ENCODE measurements around the gene KYNU. TPM values are rescaled to one million over a fixed set of nuclear protein-coding genes. Genes with fewer than 3 reads are reported as not detected.
A peak's percentile ranks its signal among the peaks of the same experiment; 100 is the strongest.

KYNU gene
- polyA plus RNA-seq (2013), result 2.7 TPM

- Histone ChIP-seq H3K9me3 (ENCODE audit: control extremely low read depth in 1 of 5, control insufficient read depth in 4 of 5, insufficient read depth in 2 of 5, low read depth in 1 of 5, low read length in 4 of 5) (no peaks in the 10 kb centered on the region), H3K27ac (ENCODE audit: insufficient read depth in 1 of 2, low read depth in 1 of 2, low read length in 2 of 2, poor library complexity in 1 of 2, severe bottlenecking in 2 of 2) (peak within 1 kb of the TSS in 1 of 2 experiments; percentile 83), H3K4me1 (ENCODE audit: control extremely low read depth in 1 of 4, control insufficient read depth in 4 of 4, insufficient read depth in 4 of 4, low read length in 3 of 4) (no peaks in the 10 kb centered on the region), H3K27me3 (replicated peaks in 2 of 5; ENCODE audit: control insufficient read depth in 4 of 5, insufficient read depth in 5 of 5, low read length in 4 of 5) (no peaks in the 10 kb centered on the region), H3K36me3 (ENCODE audit: control insufficient read depth in 4 of 4, insufficient read depth in 4 of 4, low read length in 3 of 4) (no peaks in the 10 kb centered on the region), H3K4me3 (ENCODE audit: control insufficient read depth in 1 of 7, extremely low read depth in 1 of 7, insufficient read depth in 4 of 7, low read depth in 2 of 7, low read length in 6 of 7) (peak within 1 kb of the TSS in 3 of 7 experiments; percentile 6 to 28 (median 24))
- no CpG with 5 or more reads among the region's 2 CpGs for WGBS (ENCODE audit: insufficient coverage)
- peak in 2 of 3 donors; percentile 32 to 50 for DNase-seq
- ChIA-PET POLR2A (no interaction called here), CTCF (no interaction called here)
These were observed at the start of gene KYNU for GRCh38 chr2:142877216-142877838. Gene KYNU, plus strand, starts transcription at chr2:142877664. Its CDS starts 7,704 bp downstream, at chr2:142885368.

GRCh38 chr2:142834021-142834420 is 43.4 kb upstream of the KYNU start:
- ChIA-PET POLR2A (no interaction called here), CTCF (no interaction called here)
- no peak overlapping the region for H3K27ac ChIP-seq (ENCODE audit: insufficient read depth in 1 of 2, low read depth in 1 of 2, low read length in 2 of 2, poor library complexity in 1 of 2, severe bottlenecking in 2 of 2)
- no peak overlapping the region for H3K4me3 ChIP-seq (ENCODE audit: control insufficient read depth in 1 of 7, extremely low read depth in 1 of 7, insufficient read depth in 4 of 7, low read depth in 2 of 7, low read length in 6 of 7)
- peaks cover 0 to 4% (median 0%) of the 10 kb centered on the region in 4 experiments for H3K4me1 ChIP-seq (ENCODE audit: control extremely low read depth in 1 of 4, control insufficient read depth in 4 of 4, insufficient read depth in 4 of 4, low read length in 3 of 4)
- H3K27me3 ChIP-seq (replicated peaks in 2 of 5; ENCODE audit: control insufficient read depth in 4 of 5, insufficient read depth in 5 of 5, low read length in 4 of 5), result no peaks in the 10 kb centered on the region
- H3K9me3 ChIP-seq (ENCODE audit: control extremely low read depth in 1 of 5, control insufficient read depth in 4 of 5, insufficient read depth in 2 of 5, low read depth in 1 of 5, low read length in 4 of 5), result no peaks in the 10 kb centered on the region
- H3K36me3 ChIP-seq (ENCODE audit: control insufficient read depth in 4 of 4, insufficient read depth in 4 of 4, low read length in 3 of 4), result no peaks in the 10 kb centered on the region
- WGBS (ENCODE audit: insufficient coverage), result no CpG with 5 or more reads among the region's 1 CpG
- peak in 2 of 3 donors; percentile 16 to 44 for DNase-seq

- Histone ChIP-seq H3K4me3 (ENCODE audit: control insufficient read depth in 1 of 7, extremely low read depth in 1 of 7, insufficient read depth in 4 of 7, low read depth in 2 of 7, low read length in 6 of 7) (no peak overlapping the region), H3K36me3 (ENCODE audit: control insufficient read depth in 4 of 4, insufficient read depth in 4 of 4, low read length in 3 of 4) (no peaks in the 10 kb centered on the region), H3K4me1 (ENCODE audit: control extremely low read depth in 1 of 4, control insufficient read depth in 4 of 4, insufficient read depth in 4 of 4, low read length in 3 of 4) (peaks cover 0 to 4% (median 0%) of the 10 kb centered on the region in 4 experiments), H3K9me3 (ENCODE audit: control extremely low read depth in 1 of 5, control insufficient read depth in 4 of 5, insufficient read depth in 2 of 5, low read depth in 1 of 5, low read length in 4 of 5) (no peaks in the 10 kb centered on the region), H3K27ac (ENCODE audit: insufficient read depth in 1 of 2, low read depth in 1 of 2, low read length in 2 of 2, poor library complexity in 1 of 2, severe bottlenecking in 2 of 2) (no peak overlapping the region), H3K27me3 (replicated peaks in 2 of 5; ENCODE audit: control insufficient read depth in 4 of 5, insufficient read depth in 5 of 5, low read length in 4 of 5) (no peaks in the 10 kb centered on the region)
- ChIA-PET CTCF (no interaction called here), POLR2A (no interaction called here)
- DNase-seq, result no peak
These were observed 37.0 kb upstream of the KYNU start for GRCh38 chr2:142840436-142840835.

- DNase-seq, result peak in 1 of 3 donors; percentile 3
- WGBS (ENCODE audit: insufficient coverage), result no CpG with 5 or more reads among the region's 2 CpGs
These were observed 35.7 kb upstream of the KYNU start for GRCh38 chr2:142841788-142842187.

GRCh38 chr2:142842369-142842768 is 35.1 kb upstream of the KYNU start:
- ChIA-PET POLR2A (no interaction called here), CTCF (no interaction called here)
- no CpG with 5 or more reads among the region's 1 CpG for WGBS (ENCODE audit: insufficient coverage)
- no peak for DNase-seq
- no peaks in the 10 kb centered on the region for H3K9me3 ChIP-seq (ENCODE audit: control extremely low read depth in 1 of 5, control insufficient read depth in 4 of 5, insufficient read depth in 2 of 5, low read depth in 1 of 5, low read length in 4 of 5)
- H3K27ac ChIP-seq (ENCODE audit: insufficient read depth in 1 of 2, low read depth in 1 of 2, low read length in 2 of 2, poor library complexity in 1 of 2, severe bottlenecking in 2 of 2), result no peak overlapping the region
- peaks cover 0 to 4% (median 0%) of the 10 kb centered on the region in 4 experiments for H3K4me1 ChIP-seq (ENCODE audit: control extremely low read depth in 1 of 4, control insufficient read depth in 4 of 4, insufficient read depth in 4 of 4, low read length in 3 of 4)
- H3K4me3 ChIP-seq (ENCODE audit: control insufficient read depth in 1 of 7, extremely low read depth in 1 of 7, insufficient read depth in 4 of 7, low read depth in 2 of 7, low read length in 6 of 7), result no peak overlapping the region
- H3K27me3 ChIP-seq (replicated peaks in 2 of 5; ENCODE audit: control insufficient read depth in 4 of 5, insufficient read depth in 5 of 5, low read length in 4 of 5), result no peaks in the 10 kb centered on the region
- H3K36me3 ChIP-seq (ENCODE audit: control insufficient read depth in 4 of 4, insufficient read depth in 4 of 4, low read length in 3 of 4), result no peaks in the 10 kb centered on the region

More at GRCh38 chr2:142841788-142842187, 35.7 kb upstream of the KYNU start:
- POLR2A ChIA-PET, result no interaction called here
- CTCF ChIA-PET, result no interaction called here
- Histone ChIP-seq H3K9me3 (ENCODE audit: control extremely low read depth in 1 of 5, control insufficient read depth in 4 of 5, insufficient read depth in 2 of 5, low read depth in 1 of 5, low read length in 4 of 5) (no peaks in the 10 kb centered on the region), H3K4me1 (ENCODE audit: control extremely low read depth in 1 of 4, control insufficient read depth in 4 of 4, insufficient read depth in 4 of 4, low read length in 3 of 4) (peaks cover 0 to 4% (median 0%) of the 10 kb centered on the region in 4 experiments), H3K4me3 (ENCODE audit: control insufficient read depth in 1 of 7, extremely low read depth in 1 of 7, insufficient read depth in 4 of 7, low read depth in 2 of 7, low read length in 6 of 7) (no peak overlapping the region), H3K27ac (ENCODE audit: insufficient read depth in 1 of 2, low read depth in 1 of 2, low read length in 2 of 2, poor library complexity in 1 of 2, severe bottlenecking in 2 of 2) (no peak overlapping the region), H3K36me3 (ENCODE audit: control insufficient read depth in 4 of 4, insufficient read depth in 4 of 4, low read length in 3 of 4) (no peaks in the 10 kb centered on the region), H3K27me3 (replicated peaks in 2 of 5; ENCODE audit: control insufficient read depth in 4 of 5, insufficient read depth in 5 of 5, low read length in 4 of 5) (no peaks in the 10 kb centered on the region)

GRCh38 chr2:142843731-142844130 is 33.7 kb upstream of the KYNU start:
- no peak for DNase-seq
- peaks cover 0 to 4% (median 0%) of the 10 kb centered on the region in 4 experiments for H3K4me1 ChIP-seq (ENCODE audit: control extremely low read depth in 1 of 4, control insufficient read depth in 4 of 4, insufficient read depth in 4 of 4, low read length in 3 of 4)
- ChIA-PET POLR2A (no interaction called here), CTCF (no interaction called here)
- no peaks in the 10 kb centered on the region for H3K36me3 ChIP-seq (ENCODE audit: control insufficient read depth in 4 of 4, insufficient read depth in 4 of 4, low read length in 3 of 4)
- WGBS (ENCODE audit: insufficient coverage), result no CpG with 5 or more reads among the region's 2 CpGs
- no peak overlapping the region for H3K27ac ChIP-seq (ENCODE audit: insufficient read depth in 1 of 2, low read depth in 1 of 2, low read length in 2 of 2, poor library complexity in 1 of 2, severe bottlenecking in 2 of 2)
- no peaks in the 10 kb centered on the region for H3K9me3 ChIP-seq (ENCODE audit: control extremely low read depth in 1 of 5, control insufficient read depth in 4 of 5, insufficient read depth in 2 of 5, low read depth in 1 of 5, low read length in 4 of 5)
- no peaks in the 10 kb centered on the region for H3K27me3 ChIP-seq (replicated peaks in 2 of 5; ENCODE audit: control insufficient read depth in 4 of 5, insufficient read depth in 5 of 5, low read length in 4 of 5)
- no peak overlapping the region for H3K4me3 ChIP-seq (ENCODE audit: control insufficient read depth in 1 of 7, extremely low read depth in 1 of 7, insufficient read depth in 4 of 7, low read depth in 2 of 7, low read length in 6 of 7)

GRCh38 chr2:142848023-142848606 is 29.3 kb upstream of the KYNU start:
- no peaks in the 10 kb centered on the region for H3K36me3 ChIP-seq (ENCODE audit: control insufficient read depth in 4 of 4, insufficient read depth in 4 of 4, low read length in 3 of 4)
- H3K9me3 ChIP-seq (ENCODE audit: control extremely low read depth in 1 of 5, control insufficient read depth in 4 of 5, insufficient read depth in 2 of 5, low read depth in 1 of 5, low read length in 4 of 5), result no peaks in the 10 kb centered on the region
- no peaks in the 10 kb centered on the region for H3K27me3 ChIP-seq (replicated peaks in 2 of 5; ENCODE audit: control insufficient read depth in 4 of 5, insufficient read depth in 5 of 5, low read length in 4 of 5)
- H3K4me1 ChIP-seq (ENCODE audit: control extremely low read depth in 1 of 4, control insufficient read depth in 4 of 4, insufficient read depth in 4 of 4, low read length in 3 of 4), result peaks cover 0 to 4% (median 0%) of the 10 kb centered on the region in 4 experiments
- no peak for DNase-seq
- ChIA-PET POLR2A (no interaction called here), CTCF (interaction anchor here (0.9 kb wide), 1 partner anchor 37 kb away, joined by 3 read pairs; no protein-coding TSS in a partner anchor)
- H3K4me3 ChIP-seq (ENCODE audit: control insufficient read depth in 1 of 7, extremely low read depth in 1 of 7, insufficient read depth in 4 of 7, low read depth in 2 of 7, low read length in 6 of 7), result no peak overlapping the region
- no peak overlapping the region for H3K27ac ChIP-seq (ENCODE audit: insufficient read depth in 1 of 2, low read depth in 1 of 2, low read length in 2 of 2, poor library complexity in 1 of 2, severe bottlenecking in 2 of 2)
- WGBS (ENCODE audit: insufficient coverage), result no CpG with 5 or more reads among the region's 2 CpGs
